Measurements from ENCODE around the gene GLS. TPM values are rescaled to one million over a fixed set of nuclear protein-coding genes. Genes with fewer than 3 reads are reported as not detected.

The GLS gene
- total RNA-seq, 1 experiment from 2014 or later = 97.4 TPM

- BruUV-seq (replicated peaks) = no TSS peak
- ChIA-PET CTCF (no interaction called here), RAD21 (ENCODE audit: low non-redundant PET in 1 of 2, low total read pairs in 2 of 2, uncharacterized antibody in 2 of 2, unreplicated experiment in 2 of 2) (no interaction called here), POLR2A (no interaction called here)
- Histone ChIP-seq H3K27me3 (ENCODE audit: insufficient read depth, low read length) (no peaks in the 10 kb centered on the region), H3K79me2 (ENCODE audit: insufficient read depth, low read length) (peaks cover 14% of the 10 kb centered on the region), H3K36me3 (ENCODE audit: control insufficient read depth in 1 of 2, insufficient read depth in 2 of 2, low read length in 2 of 2) (no peaks in the 10 kb centered on the region), H2AFZ (ENCODE audit: low read depth, low read length, poor library complexity, severe bottlenecking) (no peak overlapping the region), H3K4me2 (ENCODE audit: low read length) (no peak overlapping the region), H3K4me3 (replicated peaks in 1 of 2; ENCODE audit: low read depth in 1 of 2, low read length in 2 of 2) (no peak overlapping the region), H3K27ac (ENCODE audit: low read depth, low read length) (no peak overlapping the region), H3K9me3 (ENCODE audit: control insufficient read depth in 1 of 2, insufficient read depth in 1 of 2, low read depth in 1 of 2, low read length in 2 of 2) (no peaks in the 10 kb centered on the region), H4K20me1 (ENCODE audit: insufficient read depth) (peaks cover 2% of the 10 kb centered on the region; the same call in 1 of the 2 replicates), H3K9ac (ENCODE audit: low read length) (no peak overlapping the region), H3K4me1 (ENCODE audit: control insufficient read depth in 1 of 2, insufficient read depth in 2 of 2, low read length in 2 of 2) (peaks cover 9 to 13% of the 10 kb centered on the region in 2 experiments), H3K9me2 (ENCODE audit: insufficient read depth) (no peaks in the 10 kb centered on the region; the same call in 1 of the 2 replicates)
- TF ChIP-seq CBX3 (IDR thresholded peaks at IDR 0.05; ENCODE audit: low read depth) (no peak), SRF (IDR thresholded peaks at IDR 0.05; ENCODE audit: low read depth) (no peak), EZH2 (IDR thresholded peaks at IDR 0.05) (no peak), REST (IDR thresholded peaks at IDR 0.05; ENCODE audit: low read depth) (no peak), SP1 (IDR thresholded peaks at IDR 0.05; ENCODE audit: low read depth) (no peak), JUND (IDR thresholded peaks at IDR 0.05) (no peak), ELF1 (IDR thresholded peaks at IDR 0.05; ENCODE audit: borderline replicate concordance, low read depth) (no peak), SIN3A (IDR thresholded peaks at IDR 0.05; ENCODE audit: low read depth) (no peak), TCF7L2 (IDR thresholded peaks at IDR 0.05; ENCODE audit: borderline replicate concordance, extremely low read depth, insufficient read depth, insufficient read length) (no peak), FOSL1 (IDR thresholded peaks at IDR 0.05; ENCODE audit: low read depth) (no peak), RAD21 (IDR thresholded peaks at IDR 0.05; ENCODE audit: low read depth) (no peak), YY1 (IDR thresholded peaks at IDR 0.05; ENCODE audit: extremely low read depth, insufficient replicate concordance, low read depth, low read length) (no peak), EZH2phosphoT487 (IDR thresholded peaks at IDR 0.05; ENCODE audit: borderline replicate concordance) (no peak), CEBPB (IDR thresholded peaks at IDR 0.05; ENCODE audit: low read depth) (no peak), EGR1 (IDR thresholded peaks at IDR 0.05; ENCODE audit: low read depth) (no peak), ZNF274 (IDR thresholded peaks at IDR 0.05; ENCODE audit: low read depth, low read length) (no peak)
- TF ChIP-seq, protein P1, sequence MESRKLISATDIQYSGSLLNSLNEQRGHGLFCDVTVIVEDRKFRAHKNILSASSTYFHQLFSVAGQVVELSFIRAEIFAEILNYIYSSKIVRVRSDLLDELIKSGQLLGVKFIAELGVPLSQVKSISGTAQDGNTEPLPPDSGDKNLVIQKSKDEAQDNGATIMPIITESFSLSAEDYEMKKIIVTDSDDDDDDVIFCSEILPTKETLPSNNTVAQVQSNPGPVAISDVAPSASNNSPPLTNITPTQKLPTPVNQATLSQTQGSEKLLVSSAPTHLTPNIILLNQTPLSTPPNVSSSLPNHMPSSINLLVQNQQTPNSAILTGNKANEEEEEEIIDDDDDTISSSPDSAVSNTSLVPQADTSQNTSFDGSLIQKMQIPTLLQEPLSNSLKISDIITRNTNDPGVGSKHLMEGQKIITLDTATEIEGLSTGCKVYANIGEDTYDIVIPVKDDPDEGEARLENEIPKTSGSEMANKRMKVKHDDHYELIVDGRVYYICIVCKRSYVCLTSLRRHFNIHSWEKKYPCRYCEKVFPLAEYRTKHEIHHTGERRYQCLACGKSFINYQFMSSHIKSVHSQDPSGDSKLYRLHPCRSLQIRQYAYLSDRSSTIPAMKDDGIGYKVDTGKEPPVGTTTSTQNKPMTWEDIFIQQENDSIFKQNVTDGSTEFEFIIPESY (IDR thresholded peaks at IDR 0.05; ENCODE audit: extremely low read depth, insufficient replicate concordance, low read length) = no peak
- TF ChIP-seq, protein P2, sequence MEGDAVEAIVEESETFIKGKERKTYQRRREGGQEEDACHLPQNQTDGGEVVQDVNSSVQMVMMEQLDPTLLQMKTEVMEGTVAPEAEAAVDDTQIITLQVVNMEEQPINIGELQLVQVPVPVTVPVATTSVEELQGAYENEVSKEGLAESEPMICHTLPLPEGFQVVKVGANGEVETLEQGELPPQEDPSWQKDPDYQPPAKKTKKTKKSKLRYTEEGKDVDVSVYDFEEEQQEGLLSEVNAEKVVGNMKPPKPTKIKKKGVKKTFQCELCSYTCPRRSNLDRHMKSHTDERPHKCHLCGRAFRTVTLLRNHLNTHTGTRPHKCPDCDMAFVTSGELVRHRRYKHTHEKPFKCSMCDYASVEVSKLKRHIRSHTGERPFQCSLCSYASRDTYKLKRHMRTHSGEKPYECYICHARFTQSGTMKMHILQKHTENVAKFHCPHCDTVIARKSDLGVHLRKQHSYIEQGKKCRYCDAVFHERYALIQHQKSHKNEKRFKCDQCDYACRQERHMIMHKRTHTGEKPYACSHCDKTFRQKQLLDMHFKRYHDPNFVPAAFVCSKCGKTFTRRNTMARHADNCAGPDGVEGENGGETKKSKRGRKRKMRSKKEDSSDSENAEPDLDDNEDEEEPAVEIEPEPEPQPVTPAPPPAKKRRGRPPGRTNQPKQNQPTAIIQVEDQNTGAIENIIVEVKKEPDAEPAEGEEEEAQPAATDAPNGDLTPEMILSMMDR (IDR thresholded peaks at IDR 0.05 in 2 of 3, conservative IDR thresholded peaks at IDR 0.05 in 1 of 3; ENCODE audit: borderline replicate concordance in 1 of 3, insufficient read depth in 1 of 3, low read depth in 2 of 3, low read length in 2 of 3) = no peak
- DNase-seq (ENCODE audit: low read depth, low spot score) (no peak), ATAC-seq (no peak)
- intact Hi-C loops (cut with micrococcal nuclease) = no loop called here
Observed at GRCh38 chr2:190877436-190877835, 3.2 kb upstream of the GLS start.

Measured in HCT116 (cell line).